ENCODE data around the gene TTC28.

Gene TTC28

GRCh38 chr22:28017558-28017820 is 662.2 kb downstream of the TTC28 start:
- FAIRE-seq = no peak

DNA sequence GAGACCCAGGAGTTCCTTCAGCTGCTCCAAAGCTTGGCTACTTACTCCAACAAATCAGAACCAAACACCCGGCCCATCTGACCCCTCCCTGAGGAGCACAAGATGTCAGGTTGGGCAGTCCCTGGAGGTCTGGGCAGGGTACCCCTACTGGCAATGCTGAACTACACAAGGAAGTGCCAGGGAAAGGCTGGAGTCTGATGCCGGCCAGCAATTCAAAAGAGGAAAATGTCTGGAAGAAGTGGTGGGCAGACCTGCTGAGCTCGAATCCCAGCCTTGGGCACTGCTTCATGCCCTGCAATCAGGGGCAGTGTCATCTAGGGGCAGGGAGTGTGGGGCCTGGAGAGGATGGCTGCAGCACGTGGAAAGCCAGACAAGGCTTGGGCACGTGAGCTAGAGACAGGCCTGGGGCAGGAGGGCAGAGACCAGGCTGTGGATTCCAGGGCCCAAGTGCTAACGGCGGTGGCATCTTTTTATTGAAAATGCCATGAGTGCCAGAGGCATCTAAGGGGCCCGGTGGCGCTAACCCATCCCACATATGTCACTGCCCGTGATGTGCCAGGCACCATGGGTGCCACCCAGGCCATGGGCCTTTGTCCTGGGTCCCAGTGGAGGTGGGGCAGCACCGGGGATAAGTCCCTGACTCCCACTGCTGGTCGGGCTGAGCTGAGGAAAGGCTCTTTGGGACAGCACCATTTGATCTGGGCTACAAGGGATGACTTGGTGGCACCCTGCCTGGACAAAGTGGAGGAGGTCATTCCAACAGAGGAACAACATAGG is 662.7 kb downstream of the TTC28 start:
- no peak for FAIRE-seq

DNA sequence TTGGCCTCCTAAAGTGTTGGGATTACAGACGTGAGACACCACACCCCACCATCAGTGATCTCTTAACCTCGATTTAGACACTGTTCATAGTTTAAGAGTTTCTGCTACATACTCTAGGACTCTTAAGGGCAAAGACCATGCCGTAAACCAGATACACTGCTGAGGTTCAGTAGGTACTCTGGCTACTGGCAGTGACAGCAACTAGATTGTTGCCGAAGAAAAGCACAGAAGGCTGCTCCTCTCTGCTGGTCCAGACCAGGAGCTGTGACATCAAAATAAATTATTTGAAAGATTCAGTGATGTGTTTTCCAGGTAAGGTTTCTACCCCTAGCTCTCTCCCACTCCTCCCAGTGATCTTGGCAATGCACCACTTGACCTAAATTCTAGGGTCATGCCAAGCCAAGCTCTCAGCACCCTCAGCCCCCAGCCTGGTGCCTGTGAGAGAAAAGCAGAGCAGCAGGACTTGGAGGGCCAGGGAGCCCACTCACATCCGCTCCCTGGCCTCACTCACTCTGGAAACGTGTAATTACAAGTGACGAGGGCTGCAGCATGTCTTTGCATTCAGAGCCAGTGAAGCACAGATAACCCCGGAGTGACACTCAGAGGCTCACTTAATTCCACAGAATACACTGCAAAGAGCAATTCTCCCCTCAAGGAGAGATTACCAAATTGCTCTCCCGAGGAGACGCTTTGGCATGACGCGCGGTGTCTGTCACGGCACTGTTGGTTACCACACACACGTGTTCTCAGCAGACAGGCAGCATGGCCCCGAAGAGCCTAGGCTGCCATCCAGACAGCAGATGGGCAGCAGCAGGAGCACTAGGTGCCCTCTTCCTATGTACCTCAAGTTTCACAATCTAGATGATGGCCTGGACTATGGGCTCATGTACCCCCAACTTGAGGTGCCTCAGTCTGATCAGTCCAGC is 663.7 kb downstream of the TTC28 start:
- no peak for FAIRE-seq

- no peak for FAIRE-seq
Observed at GRCh38 chr22:28015046-28015425, 664.6 kb downstream of the TTC28 start.

- FAIRE-seq = no peak
Observed at GRCh38 chr22:28014211-28015045, 665.2 kb downstream of the TTC28 start.

- FAIRE-seq = no peak
Observed at GRCh38 chr22:28013611-28014010, 666.0 kb downstream of the TTC28 start.

DNA sequence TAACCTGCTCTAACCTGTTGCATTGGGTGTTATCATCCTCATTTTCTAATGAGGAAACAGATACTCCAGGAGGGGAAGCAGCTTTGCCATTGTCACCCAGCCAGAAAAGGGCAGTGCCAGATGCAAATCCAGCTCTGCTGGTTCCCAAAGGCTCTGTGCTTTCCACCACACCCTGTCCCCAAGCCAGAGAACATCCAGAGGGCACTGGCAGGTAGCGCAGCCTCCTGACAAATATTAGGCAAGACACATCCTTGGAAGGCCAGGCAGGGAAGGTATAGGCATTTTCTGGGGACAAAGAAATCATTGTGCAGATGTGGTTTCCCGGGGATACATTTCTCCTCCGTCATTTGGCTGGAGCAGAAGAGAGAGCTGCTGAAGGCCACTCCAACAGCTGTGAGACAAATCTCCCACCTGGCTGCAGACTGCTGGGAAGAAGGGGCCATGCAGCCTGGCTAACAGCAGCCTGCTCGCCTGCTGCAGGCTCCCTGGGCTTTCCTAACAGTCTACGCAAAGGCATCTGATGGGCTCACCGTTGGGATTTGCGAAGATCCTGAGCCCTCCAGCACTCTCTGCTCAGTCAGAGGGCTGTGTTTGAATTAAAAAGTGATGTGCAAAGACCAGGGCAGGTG is 666.7 kb downstream of the TTC28 start:
- no peak for FAIRE-seq

DNA sequence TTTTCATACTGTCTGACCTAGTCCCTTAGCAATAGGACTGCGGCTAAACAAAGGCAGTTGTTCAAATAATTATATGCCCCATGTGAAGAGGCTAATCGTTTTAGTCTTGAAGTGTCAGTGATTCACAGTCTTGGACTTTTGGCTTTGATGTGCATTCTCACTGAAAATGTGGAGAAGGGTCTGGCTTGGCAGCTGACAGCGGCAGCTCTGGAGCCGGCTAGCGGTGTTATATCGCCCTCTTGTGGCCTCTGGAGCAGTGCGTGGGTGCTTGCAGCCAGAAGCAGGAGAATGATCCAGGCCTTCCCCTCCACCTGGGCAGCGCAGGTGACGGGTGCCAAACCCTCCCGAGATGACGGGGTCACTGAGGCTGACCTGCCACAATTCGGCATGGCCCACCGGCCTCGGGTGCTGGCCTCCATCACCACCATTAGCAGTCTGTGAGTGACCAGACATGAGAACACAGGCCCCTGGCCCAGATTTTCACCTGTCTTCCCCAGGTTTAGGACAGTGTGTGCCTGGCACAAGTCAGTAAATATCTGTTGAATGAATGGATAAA is 670.3 kb downstream of the TTC28 start:
- peak; percentile 78 for FAIRE-seq

- FAIRE-seq = no peak
Observed at GRCh38 chr22:28008649-28009048, 671.0 kb downstream of the TTC28 start.

DNA sequence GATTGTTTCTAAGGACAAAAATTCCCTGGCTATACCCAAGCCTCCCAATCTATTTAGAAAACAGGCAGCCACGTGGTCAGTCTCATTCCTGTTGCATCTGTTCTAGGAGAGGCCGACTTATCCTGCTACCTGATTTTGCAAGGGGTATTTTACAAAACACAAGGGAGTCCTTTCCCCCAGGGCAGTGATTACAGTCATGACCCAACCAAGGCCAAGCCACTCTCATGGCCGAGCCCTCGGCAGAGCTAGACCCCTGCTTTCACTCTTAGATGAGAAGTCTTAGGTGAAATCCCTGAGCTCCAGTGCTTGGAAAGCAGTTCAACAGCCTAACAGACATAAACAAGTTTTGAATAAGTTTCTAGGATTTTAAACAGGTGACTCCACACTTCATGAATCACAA is 671.6 kb downstream of the TTC28 start:
- FAIRE-seq = no peak

DNA sequence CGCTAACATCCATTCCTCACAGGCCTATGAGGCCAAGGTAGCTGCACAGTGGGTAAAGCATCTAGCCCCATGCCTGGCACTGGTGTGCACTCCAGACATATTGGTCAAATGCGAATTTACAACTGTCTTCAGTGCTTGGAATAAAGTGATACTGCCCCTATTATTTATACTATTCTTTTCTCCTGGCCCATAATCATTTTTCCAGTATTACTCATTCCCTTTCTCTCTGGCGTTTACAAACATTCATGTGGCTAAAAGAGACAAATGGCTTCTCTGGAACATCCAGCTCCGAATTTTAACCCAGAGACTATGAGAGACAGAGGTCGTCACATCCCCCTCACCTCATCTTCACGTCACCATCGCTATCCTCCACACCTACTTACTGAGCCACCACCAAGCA is 673.4 kb downstream of the TTC28 start:
- FAIRE-seq = no peak

- no peak for FAIRE-seq
Observed at GRCh38 chr22:28005513-28005912, 674.1 kb downstream of the TTC28 start.

DNA sequence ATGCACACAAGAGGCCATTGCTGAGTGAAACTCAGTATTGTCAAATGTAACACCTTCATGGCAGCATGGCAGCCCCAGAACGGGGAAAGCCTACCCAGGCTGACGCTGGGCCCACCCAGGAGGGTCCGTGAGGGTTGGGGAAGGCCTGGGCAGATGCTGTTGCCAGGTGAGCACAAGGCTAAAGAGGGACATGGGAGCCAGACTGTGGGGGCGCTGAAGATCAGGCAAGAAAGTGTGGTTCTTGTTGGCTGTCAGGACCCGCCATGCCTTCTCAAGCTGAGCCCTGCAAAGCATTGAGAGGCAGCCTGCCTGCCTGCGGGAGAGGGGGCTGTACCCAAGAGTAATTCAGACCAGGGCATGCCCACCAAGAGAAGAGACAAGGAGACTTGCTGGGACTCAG is 675.6 kb downstream of the TTC28 start:
- no peak for FAIRE-seq

GRCh38 chr22:28002863-28003565 is 676.6 kb downstream of the TTC28 start:
- FAIRE-seq = no peak

DNA sequence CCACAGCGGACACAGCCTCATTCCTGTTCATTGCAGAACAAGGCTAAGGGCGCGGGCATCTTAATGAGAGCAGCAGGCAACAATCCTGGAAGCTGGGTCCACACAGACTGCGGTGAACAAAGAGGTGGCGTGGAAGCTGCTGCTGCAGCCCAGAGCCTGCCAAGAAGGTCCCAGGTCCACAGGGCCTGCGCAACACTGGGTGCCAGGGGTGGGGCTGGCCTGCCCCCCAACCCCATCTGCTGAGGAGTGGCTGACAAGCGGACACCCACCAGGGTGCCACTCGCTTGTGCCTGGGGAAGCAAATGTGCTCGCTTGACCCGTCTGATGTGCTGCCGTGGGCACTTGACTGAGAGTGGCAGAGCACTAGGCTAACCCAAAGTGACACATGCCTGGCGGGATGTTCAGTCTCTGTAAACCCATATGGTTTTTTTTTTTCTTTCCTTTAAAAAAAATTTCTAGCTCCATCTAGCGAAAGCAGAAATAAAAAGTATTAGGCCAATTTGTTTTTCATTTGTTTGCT is 677.4 kb downstream of the TTC28 start:
- no peak for FAIRE-seq

DNA sequence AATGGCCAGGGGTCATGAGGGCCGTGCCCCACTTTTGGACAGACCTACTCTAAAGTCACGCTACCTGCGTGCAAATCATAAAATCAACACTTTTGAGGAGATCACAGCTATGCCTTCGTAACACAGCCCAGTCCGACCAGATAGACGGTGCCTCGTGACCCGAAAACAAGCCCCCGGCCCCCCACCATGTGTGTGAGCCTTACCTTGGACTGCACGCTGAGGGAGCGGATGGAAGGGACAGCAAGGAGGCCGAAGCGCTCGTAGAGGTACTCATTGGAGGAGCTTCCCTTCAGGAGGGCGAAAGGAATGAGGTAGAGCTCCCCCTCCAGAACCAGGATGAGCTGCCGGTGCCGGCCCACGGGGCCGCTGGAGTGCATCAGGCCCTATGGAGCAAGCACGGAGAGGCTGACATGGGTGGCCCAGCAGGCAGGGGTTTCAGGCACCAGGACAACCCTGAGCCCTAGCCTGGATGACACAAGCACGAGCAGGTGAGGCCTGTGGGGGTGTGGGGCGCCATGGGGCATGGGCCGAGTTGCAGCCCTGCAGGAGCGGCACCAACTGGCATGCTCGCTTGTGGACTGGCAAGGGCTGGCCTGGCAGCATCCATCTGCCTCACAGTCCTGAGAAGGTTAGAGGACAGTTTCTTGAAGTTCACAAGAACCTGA is 678.3 kb downstream of the TTC28 start:
- FAIRE-seq = no peak

DNA sequence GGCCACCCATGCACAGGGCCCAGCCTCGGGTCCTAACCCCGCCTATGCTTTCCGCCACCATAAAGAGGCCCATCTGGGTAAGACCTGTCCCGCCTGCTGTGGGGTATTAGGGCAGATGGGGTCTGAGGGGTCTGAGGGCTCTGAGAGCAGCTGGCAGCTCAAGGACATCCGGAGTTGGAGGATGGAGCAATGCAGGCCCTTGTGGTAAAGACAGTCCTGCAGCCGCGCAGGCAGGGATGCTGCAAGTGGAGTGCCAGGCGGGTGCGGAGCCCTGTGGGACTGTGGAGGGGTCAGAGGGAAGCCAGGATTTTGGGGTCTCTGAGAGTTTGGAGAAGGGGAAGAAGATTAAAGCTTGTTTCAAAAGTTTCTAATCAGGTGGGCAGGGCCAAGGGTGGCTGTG is 679.3 kb downstream of the TTC28 start:
- no peak for FAIRE-seq

- FAIRE-seq = no peak
Observed at GRCh38 chr22:27999876-28000275, 679.8 kb downstream of the TTC28 start.

GRCh38 chr22:27998511-27999410 is 680.9 kb downstream of the TTC28 start:
- no peak for FAIRE-seq

- no peak for FAIRE-seq
Observed at GRCh38 chr22:27997538-27997937, 682.1 kb downstream of the TTC28 start.
